Astrocyte of the hippocampus (primary cell): ENCODE data around the gene PPP1R26.
"Not testable (repeated sequence)": the region's sequence is repeated elsewhere in the genome, so short reads cannot be mapped to it uniquely, and the experiment has no call there.

Source experiments
- DNase-seq: peaks from one replicate; pipeline ENCODE4 v3.0.0; 2011; ENCODE audit warnings: low read depth, low spot score

PPP1R26 gene

DNA sequence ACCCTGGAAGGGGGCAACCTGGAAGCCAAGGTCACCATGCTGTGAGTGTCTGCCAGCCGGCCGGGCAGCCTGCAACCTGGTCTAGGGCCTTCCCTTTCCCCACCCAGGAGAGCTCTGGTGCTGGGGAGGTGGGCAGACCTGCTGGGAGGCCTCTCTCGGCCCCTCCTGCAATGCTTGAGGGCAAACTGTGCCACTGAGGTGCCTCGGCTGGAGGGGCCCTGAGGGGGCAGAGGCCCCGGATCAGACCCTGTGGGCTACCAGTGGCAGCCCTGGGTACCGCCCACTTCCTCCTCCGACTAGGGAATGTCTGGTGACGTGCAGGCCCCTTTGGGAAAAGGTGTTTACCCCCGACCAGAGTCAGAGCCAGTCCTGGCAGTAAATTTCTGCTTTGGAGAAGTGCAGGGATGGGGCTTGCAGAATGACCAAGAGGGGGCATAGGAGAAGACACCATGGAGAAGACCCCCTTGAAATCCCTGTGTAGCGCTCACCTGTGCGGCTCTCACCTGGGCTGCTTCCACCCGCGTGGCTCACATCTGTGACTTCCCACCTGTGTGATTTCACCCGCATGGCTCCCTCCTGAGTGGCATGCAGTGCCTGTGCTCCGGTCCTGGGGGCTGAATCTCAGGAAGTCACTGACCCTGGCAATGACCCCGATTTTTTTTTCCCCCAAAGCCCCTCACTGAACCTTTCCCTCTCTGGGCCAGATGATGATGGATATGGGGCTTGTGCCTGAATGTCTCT, 42.7 kb downstream of the PPP1R26 start:
- DNase-seq, result no peak

- no peak for DNase-seq
These were observed 43.3 kb downstream of the PPP1R26 start for GRCh38 chr9:135522931-135523330.

GRCh38 chr9:135523521-135524129, 44.0 kb downstream of the PPP1R26 start:
- no peak for DNase-seq

- DNase-seq, result peak; percentile 18
These were observed 44.7 kb downstream of the PPP1R26 start for GRCh38 chr9:135524130-135524861.

DNA sequence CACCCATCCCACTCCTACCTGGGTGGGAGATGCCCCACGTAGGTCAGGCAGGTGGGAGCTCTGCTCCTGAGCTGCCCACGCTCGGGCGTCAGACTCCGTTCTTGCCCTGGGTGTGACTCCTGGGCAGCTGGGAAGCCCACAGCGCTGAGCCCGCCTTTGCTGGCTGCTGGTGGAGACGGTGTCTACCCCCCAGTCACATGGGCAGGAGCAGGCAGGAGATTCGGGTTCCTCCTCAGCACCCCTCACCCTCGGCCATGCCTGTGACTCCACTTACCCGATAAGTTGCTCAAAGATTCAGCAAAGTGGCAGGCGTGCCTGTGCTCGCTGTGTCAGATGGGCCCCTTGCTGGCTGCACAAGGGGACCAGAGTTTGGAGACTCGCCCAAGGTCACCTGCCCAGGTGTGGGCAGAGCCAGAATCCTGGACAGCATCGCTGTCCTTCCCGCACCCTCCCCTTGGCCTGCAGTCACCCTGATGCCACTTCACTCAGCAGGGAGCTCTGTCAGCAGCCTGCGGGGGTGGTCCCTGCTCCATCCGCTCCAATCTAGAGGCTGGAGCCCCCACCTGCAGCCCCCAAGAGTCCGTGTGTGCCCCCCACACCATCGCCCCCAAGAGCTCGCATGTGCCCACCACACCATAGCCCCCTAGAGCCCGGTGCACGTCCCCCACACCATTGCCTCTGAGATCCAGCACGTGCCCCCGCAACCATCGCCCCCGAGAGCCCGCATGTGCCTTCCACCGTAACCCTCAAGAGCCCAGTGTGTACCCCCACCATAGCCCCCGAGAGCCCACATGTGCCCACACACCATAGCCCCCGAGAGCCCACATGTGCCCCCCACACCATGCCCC, 45.9 kb downstream of the PPP1R26 start:
- DNase-seq, result no peak

- DNase-seq, result no peak
These were observed 46.6 kb downstream of the PPP1R26 start for GRCh38 chr9:135526089-135526729.

- no peak for DNase-seq
These were observed 47.4 kb downstream of the PPP1R26 start for GRCh38 chr9:135526730-135527571.

DNA sequence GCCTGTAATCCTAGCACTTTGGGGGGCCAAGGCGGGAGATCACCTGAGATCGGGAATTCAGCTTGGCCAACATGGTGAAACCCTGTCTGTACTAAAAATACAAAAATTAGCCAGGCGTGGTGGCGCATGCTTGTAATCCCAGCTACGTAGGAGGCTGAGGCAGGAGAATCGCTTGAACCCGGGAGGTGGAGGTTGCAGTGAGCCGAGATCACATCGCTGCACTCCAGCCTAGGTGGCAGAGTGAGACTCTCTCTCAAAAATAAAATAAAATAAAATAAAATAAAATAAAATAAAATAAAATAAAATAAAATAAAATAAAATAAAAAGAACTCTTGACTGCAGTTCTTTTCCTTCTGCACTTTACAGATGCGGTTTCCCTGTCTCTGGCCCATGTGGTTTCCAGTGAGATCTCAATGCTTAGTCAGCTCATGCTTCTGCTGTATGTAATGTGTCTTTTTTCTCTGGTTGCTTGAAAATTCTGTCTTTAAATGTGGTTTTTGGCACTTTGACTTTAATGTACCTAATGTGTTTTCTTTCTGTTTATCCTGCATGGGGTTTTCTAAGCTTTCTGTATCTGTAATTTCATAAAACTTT, 49.4 kb downstream of the PPP1R26 start:
- not testable (repeated sequence) for DNase-seq

GRCh38 chr9:135530146-135530545, 50.6 kb downstream of the PPP1R26 start:
- no peak for DNase-seq

GRCh38 chr9:135531096-135531495, 51.5 kb downstream of the PPP1R26 start:
- no peak for DNase-seq

DNA sequence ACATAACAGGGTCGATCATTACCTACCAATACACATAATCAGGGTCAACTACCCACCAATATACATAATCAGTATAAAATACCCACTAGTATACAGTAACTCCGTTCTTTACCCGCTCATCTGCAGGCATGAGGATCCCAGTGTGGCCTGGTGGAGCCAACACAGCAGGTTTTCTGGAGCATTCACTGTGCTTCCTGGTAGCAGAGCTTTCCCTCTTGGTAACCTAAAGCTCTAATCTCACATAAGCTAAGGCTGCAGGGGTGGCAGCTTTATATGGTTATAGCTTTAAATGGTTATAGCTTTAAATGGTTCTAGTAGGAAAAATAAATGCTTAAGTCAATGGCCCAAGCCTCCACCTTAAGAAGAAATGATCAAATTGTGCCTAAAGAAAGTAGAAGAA, 53.5 kb downstream of the PPP1R26 start:
- no peak for DNase-seq

DNA sequence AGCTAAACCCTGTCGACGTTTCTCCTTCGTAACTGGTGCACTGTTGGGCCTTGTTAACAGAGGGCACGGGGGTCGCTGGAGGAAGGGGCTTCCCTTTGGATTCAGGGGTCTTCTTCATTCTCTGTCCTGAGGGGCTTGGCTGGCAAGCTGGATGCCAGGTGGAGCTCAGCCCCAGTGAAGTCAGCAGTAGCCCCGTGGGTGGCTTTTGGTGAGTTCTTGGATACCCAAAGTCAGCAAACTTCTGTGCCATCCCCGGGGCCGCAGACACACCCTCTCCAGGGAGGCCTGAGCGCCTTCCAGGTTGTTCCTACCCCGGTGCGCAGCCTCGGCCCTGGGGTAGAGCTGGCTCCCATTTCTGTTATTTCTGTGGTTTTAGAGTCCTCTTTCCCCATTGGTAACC, 54.1 kb downstream of the PPP1R26 start:
- no peak for DNase-seq

DNA sequence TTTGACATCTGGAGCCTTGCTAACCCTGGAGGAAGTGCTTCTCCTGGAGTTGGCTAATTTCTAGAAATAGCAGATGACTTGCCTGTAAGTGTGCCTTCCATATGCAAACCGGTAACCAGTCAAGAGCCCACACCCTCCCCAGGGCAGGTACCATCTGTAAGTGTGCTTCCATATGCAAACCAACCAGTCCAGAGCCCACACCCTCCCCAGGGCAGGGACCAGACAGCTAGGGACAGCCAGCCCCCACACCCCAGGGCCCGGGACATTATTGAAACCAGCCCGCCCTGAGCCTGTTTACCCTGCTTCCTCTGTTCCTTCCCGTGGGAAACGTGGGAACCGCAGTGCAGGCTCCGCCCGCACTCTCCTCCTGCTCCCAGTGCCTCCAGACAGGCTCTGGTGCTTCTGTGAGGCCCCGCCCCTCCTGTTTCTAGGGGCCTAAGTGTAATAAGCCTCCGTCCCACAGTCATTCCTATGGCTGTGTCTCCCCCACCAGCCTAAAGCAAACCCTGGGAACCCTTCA, 54.7 kb downstream of the PPP1R26 start:
- DNase-seq, result not testable (repeated sequence)

DNA sequence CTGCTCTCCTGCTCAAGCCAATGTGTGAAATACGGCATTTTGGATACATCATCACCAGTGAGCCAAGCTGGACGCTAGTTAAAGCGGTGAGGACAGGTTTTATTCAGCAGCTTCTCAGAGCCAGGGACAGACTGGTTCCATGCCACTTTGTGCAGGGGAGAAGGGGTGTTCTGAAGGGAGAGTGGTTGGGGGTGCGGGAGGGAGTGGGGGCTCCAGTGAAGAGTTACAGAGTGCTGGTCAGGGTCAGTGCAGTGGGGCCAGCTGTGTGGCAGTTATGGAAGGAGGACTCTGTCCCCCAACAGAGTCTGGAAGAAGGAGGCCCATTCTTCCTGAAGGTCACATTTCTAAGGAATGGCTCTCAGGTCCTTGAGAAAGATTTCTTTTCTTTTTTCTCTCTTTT, 55.2 kb downstream of the PPP1R26 start:
- not testable (repeated sequence) for DNase-seq

DNA sequence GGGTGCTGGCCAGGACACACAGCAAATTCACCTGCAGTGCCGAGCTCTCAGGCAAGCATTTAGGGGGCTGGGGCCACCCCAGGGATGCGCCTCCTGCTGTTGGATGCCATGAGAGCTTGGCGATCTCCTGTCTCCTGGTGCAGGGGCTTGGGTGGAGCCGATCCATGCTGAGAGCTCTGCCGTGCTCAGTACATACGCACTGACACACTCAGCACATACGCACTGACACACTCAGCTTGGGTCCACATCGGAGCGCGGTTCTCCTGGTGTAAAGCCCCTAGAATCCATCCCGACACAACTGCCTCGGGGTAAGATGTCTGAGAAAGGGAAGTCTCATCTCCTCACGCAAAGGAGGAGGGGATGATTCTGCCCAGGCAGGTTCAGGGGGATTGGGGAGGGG, 56.0 kb downstream of the PPP1R26 start:
- DNase-seq, result not testable (repeated sequence)

- peak; percentile 62 for DNase-seq
These were observed 56.6 kb downstream of the PPP1R26 start for GRCh38 chr9:135536216-135536615.
